Endothelial cell of hepatic sinusoid (primary cell): ENCODE measurements around the gene PKD1.
"Not testable (repeated sequence)": the region's sequence is repeated elsewhere in the genome, so short reads cannot be mapped to it uniquely, and the experiment has no call there.

Source experiments
- in situ Hi-C: cut with HindIII; loops from 2 replicates; pipeline ENCODE4 v1.10.0; 2017; ENCODE audit warnings: low sequenced_read_pairs

PKD1 gene

GRCh38 chr16:2135770-2136490 lies at the start of gene PKD1:
Gene PKD1 (minus strand): TSS chr16:2135898. CDS start chr16:2135689, 209 bp downstream.
- in situ Hi-C loops, result not testable (repeated sequence)

- in situ Hi-C loops, result no loop called here
Measured at GRCh38 chr16:2184962-2185361, 49.3 kb upstream of the PKD1 start.

- in situ Hi-C loops, result no loop called here
Measured at GRCh38 chr16:2184346-2184745, 48.6 kb upstream of the PKD1 start.

- in situ Hi-C loops, result no loop called here
Measured at GRCh38 chr16:2183671-2184070, 48.0 kb upstream of the PKD1 start.

- in situ Hi-C loops, result no loop called here
Measured at GRCh38 chr16:2181952-2182351, 46.3 kb upstream of the PKD1 start.

- in situ Hi-C loops, result no loop called here
Measured at GRCh38 chr16:2180962-2181923, 45.5 kb upstream of the PKD1 start.

- in situ Hi-C loops, result no loop called here
Measured at GRCh38 chr16:2180461-2180860, 44.8 kb upstream of the PKD1 start.

DNA sequence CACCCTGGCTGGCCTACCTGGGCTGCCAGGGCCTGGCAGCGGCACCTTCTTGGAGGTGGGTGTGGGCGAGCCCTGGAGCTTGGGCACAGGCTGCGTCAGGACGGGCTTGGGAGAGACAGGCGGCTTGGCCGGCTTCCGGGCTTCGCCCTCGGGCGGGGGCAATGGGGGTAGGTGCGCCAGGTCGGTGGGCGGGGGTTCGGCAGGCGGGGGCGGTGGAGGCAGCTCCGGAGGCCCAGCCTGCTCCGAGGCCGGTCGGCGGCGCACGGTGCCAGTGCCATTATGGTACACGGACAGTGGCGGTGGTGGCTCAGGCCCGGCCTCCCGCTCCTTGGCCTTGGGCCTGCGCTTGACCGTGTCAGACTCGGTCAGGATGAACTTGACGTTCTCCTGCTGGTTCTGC lies 43.9 kb upstream of the PKD1 start:
- in situ Hi-C loops, result no loop called here

DNA sequence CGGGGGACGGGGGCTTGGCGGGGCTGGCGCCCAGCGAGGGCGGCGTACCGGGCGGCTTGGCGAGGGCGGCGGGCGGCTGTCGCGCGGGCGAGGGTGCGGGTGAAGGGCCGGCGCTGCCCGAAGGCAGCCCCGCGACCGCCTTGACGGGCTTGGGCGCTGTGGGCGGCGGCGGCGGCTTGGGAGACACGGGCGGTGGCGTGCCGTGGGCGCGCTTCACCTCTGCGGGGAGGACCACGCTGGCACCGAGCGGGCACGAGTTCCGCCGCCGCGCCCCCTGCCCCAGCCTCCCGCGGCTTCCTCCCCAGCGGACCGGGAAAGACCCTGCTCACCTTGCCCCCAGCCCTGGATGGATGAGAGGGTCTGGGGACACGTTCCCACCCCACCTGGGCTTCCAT lies 43.4 kb upstream of the PKD1 start:
- in situ Hi-C loops, result no loop called here

DNA sequence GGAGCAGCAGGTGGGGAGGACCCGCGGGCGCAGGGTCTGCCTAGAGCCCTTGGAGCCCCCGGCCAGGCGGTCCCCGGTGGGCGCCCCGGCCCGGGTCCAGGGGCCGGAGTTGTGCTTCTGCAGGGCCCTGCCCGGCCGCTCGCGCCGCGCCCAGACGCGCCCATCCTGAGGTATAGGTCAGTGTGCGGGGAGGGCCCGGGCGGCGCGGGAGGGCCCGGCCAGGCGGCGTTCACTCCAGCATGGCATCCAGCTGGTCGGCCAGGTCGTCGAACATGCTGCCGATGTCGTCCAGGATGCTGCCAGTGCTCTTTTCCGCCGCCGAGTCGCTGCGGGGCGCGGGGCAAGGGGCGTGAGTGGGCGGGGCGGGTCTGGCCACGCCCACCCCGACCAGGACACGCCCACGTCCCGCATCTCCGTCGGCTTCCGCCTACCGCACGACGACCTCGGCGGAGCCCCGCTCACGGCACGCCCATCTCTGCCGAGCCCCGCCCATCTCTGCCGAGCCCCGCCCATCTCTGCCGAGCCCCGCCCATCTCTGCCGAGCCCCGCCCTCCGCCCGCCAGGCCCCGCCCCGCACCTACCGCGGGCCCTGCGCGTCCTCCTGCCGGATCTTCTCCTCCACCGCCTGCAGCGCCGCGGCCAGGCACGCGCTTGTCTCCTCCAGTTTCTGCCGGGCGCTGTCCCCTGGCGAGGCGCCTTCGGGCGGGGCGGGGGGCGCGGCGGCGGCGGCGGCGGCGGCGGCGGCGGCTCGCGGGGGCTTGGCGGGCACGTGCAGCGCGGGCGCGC lies 42.8 kb upstream of the PKD1 start:
- in situ Hi-C loops, result no loop called here

GRCh38 chr16:2177561-2177960 lies 41.9 kb upstream of the PKD1 start:
- in situ Hi-C loops, result no loop called here

GRCh38 chr16:2177101-2177500 lies 41.4 kb upstream of the PKD1 start:
- in situ Hi-C loops, result no loop called here

- in situ Hi-C loops, result no loop called here
Measured at GRCh38 chr16:2176047-2176446, 40.3 kb upstream of the PKD1 start.

- in situ Hi-C loops, result no loop called here
Measured at GRCh38 chr16:2175454-2175853, 39.8 kb upstream of the PKD1 start.

GRCh38 chr16:2174396-2175131 lies 38.9 kb upstream of the PKD1 start:
- in situ Hi-C loops, result loop anchor here (25.0 kb wide), 2 partner anchors 263 to 312 kb away; partner anchors contain the start of genes CCNF and MEIOB

- in situ Hi-C loops, result loop anchor here (25.0 kb wide), 2 partner anchors 263 to 312 kb away; partner anchors contain the start of genes CCNF and MEIOB
Measured at GRCh38 chr16:2173916-2174315, 38.2 kb upstream of the PKD1 start.

GRCh38 chr16:2173366-2173765 lies 37.7 kb upstream of the PKD1 start:
- in situ Hi-C loops, result loop anchor here (25.0 kb wide), 2 partner anchors 264 to 311 kb away; partner anchors contain the start of genes CCNF and MEIOB

- in situ Hi-C loops, result loop anchor here (25.0 kb wide), 2 partner anchors 264 to 311 kb away; partner anchors contain the start of genes CCNF and MEIOB
Measured at GRCh38 chr16:2172688-2173335, 37.1 kb upstream of the PKD1 start.

GRCh38 chr16:2171601-2172178 lies 36.0 kb upstream of the PKD1 start:
- in situ Hi-C loops, result loop anchor here (25.0 kb wide), 2 partner anchors 266 to 309 kb away; partner anchors contain the start of genes CCNF and MEIOB
